ENCODE measurements around the gene TSSK1B.

- no peak for TF ChIP-seq CTCF (IDR thresholded peaks at IDR 0.05)
- no peak for TF ChIP-seq POLR2A (IDR thresholded peaks at IDR 0.05)
Observed at GRCh38 chr5:113397046-113397445, 37.7 kb downstream of the TSSK1B start.
